ENCODE results near the gene YWHAE.

- TF ChIP-seq CTCF (IDR thresholded peaks at IDR 0.05) (no peak), POLR2A (IDR thresholded peaks at IDR 0.05) (no peak), EP300 (IDR thresholded peaks at IDR 0.05) (peak in 1 of 2 donors; percentile 12)
Measured at GRCh38 chr17:1315891-1316403, 84.1 kb downstream of the YWHAE start.
